Calu3 (cell line): ENCODE results near the gene TET2. TPM values are rescaled to one million over a fixed set of nuclear protein-coding genes. Genes with fewer than 3 reads are reported as not detected.
A peak's percentile ranks its signal among the peaks of the same experiment; 100 is the strongest.

ENCODE experiments used
- BruUV-seq: library from RNA; stranded (reverse); fragments of 400-500 nt; replicated peaks from 2 replicates; lab custom pipeline; 2021; lab: Mats Ljungman, UMichigan
- CTCF ChIA-PET: fragments of 300-600 bp; sonication (Branson Sonifier 250); formaldehyde crosslinking; loops from one replicate; lab custom pipeline; 2022; ENCODE audit warnings: antibody characterized with exemption; lab: Charles Lee
- DNase-seq: peaks from one replicate; pipeline ENCODE4 v3.0.0; 2022
- H3K27ac Mint-ChIP-seq: one replicate; pipeline ENCODE4 v1.8.0; 2022; ENCODE audit warnings: mixed read lengths; ENCODE audit not compliant: unreplicated experiment
- H3K27me3 Mint-ChIP-seq: one replicate; pipeline ENCODE4 v1.8.0; 2022; ENCODE audit warnings: mixed read lengths; ENCODE audit not compliant: unreplicated experiment
- H3K36me3 Mint-ChIP-seq: one replicate; pipeline ENCODE4 v1.8.0; 2022; ENCODE audit warnings: mild to moderate bottlenecking, moderate library complexity, mixed read lengths; ENCODE audit not compliant: insufficient read depth, unreplicated experiment
- H3K4me1 Mint-ChIP-seq: one replicate; pipeline ENCODE4 v1.8.0; 2022; ENCODE audit warnings: mild to moderate bottlenecking, low read depth, mixed read lengths; ENCODE audit not compliant: unreplicated experiment
- H3K4me3 Mint-ChIP-seq: one replicate; pipeline ENCODE4 v1.8.0; 2022; ENCODE audit warnings: mild to moderate bottlenecking, low read depth, moderate library complexity, mixed read lengths; ENCODE audit not compliant: unreplicated experiment
- H3K9me3 Mint-ChIP-seq: one replicate; pipeline ENCODE4 v1.8.0; 2022; ENCODE audit warnings: low read depth, mixed read lengths; ENCODE audit not compliant: unreplicated experiment
- CTCF ChIP-seq: fragments of 200-600 bp; IDR thresholded peaks from one replicate; pipeline ENCODE4 v1.8.0; 2022; ENCODE audit warnings: antibody characterized with exemption; ENCODE audit not compliant: unreplicated experiment
- intact Hi-C: fragments of 100-400 bp; cut with micrococcal nuclease; formaldehyde crosslinking; loops from one replicate; pipeline ENCODE4 v1.10.0; 2022; ENCODE audit not compliant: unreplicated experiment
- total RNA-seq: library from RNA; stranded (reverse); gene quantifications from 2 replicates; pipeline ENCODE4 v1.2.3, GENCODE V29; 2022

Gene TET2
- total RNA-seq, 1 experiment from 2014 or later = 19.2 TPM

GRCh38 chr4:105119356-105119755 is 27.3 kb upstream of the TET2 start:
- no peaks in the 10 kb centered on the region for H3K4me1 Mint-ChIP-seq
- TF ChIP-seq CTCF = no peak
- no peaks in the 10 kb centered on the region for H3K36me3 Mint-ChIP-seq
- intact Hi-C loops = no loop called here
- BruUV-seq = no TSS peak
- H3K9me3 Mint-ChIP-seq = no peaks in the 10 kb centered on the region
- no peaks in the 10 kb centered on the region for H3K27me3 Mint-ChIP-seq
- H3K4me3 Mint-ChIP-seq = no peak overlapping the region
- CTCF ChIA-PET = no interaction called here
- no peak overlapping the region for H3K27ac Mint-ChIP-seq
- DNase-seq = no peak

- no peak for DNase-seq
- CTCF ChIA-PET = interaction anchor here (0.6 kb wide), 1 partner anchor 49 kb away, joined by 3 read pairs; no protein-coding TSS in a partner anchor
- intact Hi-C loops = no loop called here
- no peak for TF ChIP-seq CTCF
- H3K27me3 Mint-ChIP-seq = no peaks in the 10 kb centered on the region
- BruUV-seq = no TSS peak
- no peaks in the 10 kb centered on the region for H3K4me1 Mint-ChIP-seq
- no peaks in the 10 kb centered on the region for H3K36me3 Mint-ChIP-seq
- no peaks in the 10 kb centered on the region for H3K9me3 Mint-ChIP-seq
- no peak overlapping the region for H3K4me3 Mint-ChIP-seq
- no peak overlapping the region for H3K27ac Mint-ChIP-seq
Measured at GRCh38 chr4:105120626-105121025, 26.1 kb upstream of the TET2 start.

GRCh38 chr4:105122350-105122749 is 24.3 kb upstream of the TET2 start:
- no TSS peak for BruUV-seq
- peak; percentile 42 for DNase-seq
- H3K9me3 Mint-ChIP-seq = no peaks in the 10 kb centered on the region
- intact Hi-C loops = no loop called here
- no peaks in the 10 kb centered on the region for H3K4me1 Mint-ChIP-seq
- no peaks in the 10 kb centered on the region for H3K27me3 Mint-ChIP-seq
- CTCF ChIA-PET = no interaction called here
- H3K4me3 Mint-ChIP-seq = no peak overlapping the region
- no peak overlapping the region for H3K27ac Mint-ChIP-seq
- H3K36me3 Mint-ChIP-seq = no peaks in the 10 kb centered on the region
- TF ChIP-seq CTCF = no peak

GRCh38 chr4:105126311-105127169 is 20.1 kb upstream of the TET2 start:
- Mint-ChIP-seq H3K27ac (no peak overlapping the region), H3K4me1 (no peaks in the 10 kb centered on the region), H3K27me3 (no peaks in the 10 kb centered on the region), H3K9me3 (no peaks in the 10 kb centered on the region), H3K4me3 (no peak overlapping the region), H3K36me3 (no peaks in the 10 kb centered on the region)
- intact Hi-C loops = no loop called here
- no TSS peak for BruUV-seq
- TF ChIP-seq CTCF = no peak
- DNase-seq = no peak
- CTCF ChIA-PET = no interaction called here
